Endothelial cell of umbilical vein (primary cell): ENCODE measurements around the gene OR7C2.

Experiments
- CTCF ChIP-seq, 2 donors: IDR thresholded peaks; 1 replicate in 1 of 2; 2 replicates in 1 of 2; pipeline ENCODE4 v1.5.1; 2011; ENCODE audit warnings: low read length in 2 of 2, mild to moderate bottlenecking in 2 of 2, moderate library complexity in 2 of 2, control low read depth in 1 of 2, inconsistent platforms in 1 of 2, low read depth in 1 of 2; ENCODE audit not compliant: insufficient read depth in 1 of 2; ENCODE audit errors: extremely low read depth in 1 of 2
- MYC ChIP-seq: IDR thresholded peaks from one replicate; pipeline ENCODE4 v1.6.1; 2011; ENCODE audit warnings: mild to moderate bottlenecking, low read depth, low read length
- POLR2AphosphoS5 ChIP-seq: IDR thresholded peaks from 2 replicates; pipeline ENCODE4 v1.6.1; 2012; ENCODE audit warnings: low read depth, mild to moderate bottlenecking, control low read depth, low read length, moderate library complexity; ENCODE audit not compliant: insufficient read depth

GRCh38 chr19:14968247-14968646 lies 27.0 kb downstream of the OR7C2 start:
- TF ChIP-seq CTCF (IDR thresholded peaks at IDR 0.05; ENCODE audit: extremely low read depth in 1 of 2, insufficient read depth in 1 of 2, low read depth in 1 of 2, low read length in 2 of 2) (no peak), POLR2AphosphoS5 (no peak), MYC (no peak)
